Nephron progenitor cell (in vitro differentiated cells): ENCODE data around the gene CNFN.

Experiments used
- DNase-seq: peaks from one replicate; pipeline ENCODE4 v3.0.0; 2021
- H3K27ac Mint-ChIP-seq: 2 replicates; pipeline ENCODE4 v1.8.0; 2021; ENCODE audit warnings: mild to moderate bottlenecking, moderate library complexity, mixed read lengths
- H3K27me3 Mint-ChIP-seq: 2 replicates; pipeline ENCODE4 v1.8.0; 2021; ENCODE audit warnings: mild to moderate bottlenecking, low read depth, mixed read lengths; ENCODE audit not compliant: poor library complexity
- H3K36me3 Mint-ChIP-seq: 2 replicates; pipeline ENCODE4 v1.8.0; 2021; ENCODE audit warnings: low read depth, mixed read lengths
- H3K4me1 Mint-ChIP-seq: 2 replicates; pipeline ENCODE4 v1.8.0; 2021; ENCODE audit warnings: mixed read lengths
- H3K4me3 Mint-ChIP-seq: 2 replicates; pipeline ENCODE4 v1.8.0; 2021; ENCODE audit warnings: mild to moderate bottlenecking, moderate library complexity, mixed read lengths
- H3K9me3 Mint-ChIP-seq: 2 replicates; pipeline ENCODE4 v1.8.0; 2021; ENCODE audit warnings: mild to moderate bottlenecking, moderate library complexity, mixed read lengths
- TF ChIP-seq, protein P1 (sequence below): fragments of 200-600 bp; sonication (generic); IDR thresholded peaks from 2 replicates; pipeline ENCODE4 v1.5.0; 2021; ENCODE audit warnings: antibody characterized with exemption

CNFN gene, protein sequence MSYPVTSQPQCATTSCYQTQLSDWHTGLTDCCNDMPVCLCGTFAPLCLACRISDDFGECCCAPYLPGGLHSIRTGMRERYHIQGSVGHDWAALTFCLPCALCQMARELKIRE

DNA sequence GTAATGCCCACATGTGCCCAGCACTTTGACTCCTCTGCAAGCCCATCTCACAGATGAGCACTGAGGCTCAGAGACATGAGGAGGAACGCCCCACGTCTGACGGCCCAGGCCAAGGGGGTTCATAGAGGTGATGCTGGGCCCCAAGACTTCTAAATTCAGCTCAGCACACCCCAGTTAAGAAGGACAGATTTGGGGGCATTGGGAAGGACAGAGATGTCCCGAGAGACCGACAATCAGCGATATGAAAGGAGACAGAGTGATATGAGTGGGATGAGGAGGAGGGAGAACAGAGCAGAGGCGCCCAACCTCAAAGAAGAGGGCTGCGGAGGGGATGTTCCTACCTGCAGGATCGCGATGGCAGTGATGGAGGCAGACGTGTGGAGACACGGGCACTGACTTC lies at the start of gene CNFN:
CNFN (minus strand) TSS at position 399 of the 400 bp plus-strand sequence. CDS start 1,260 bp downstream, outside the sequence.
- H3K27me3 Mint-ChIP-seq = peaks cover 45% of the 10 kb centered on the region
- DNase-seq = no peak
- H3K36me3 Mint-ChIP-seq = no peaks in the 10 kb centered on the region
- H3K27ac Mint-ChIP-seq = no peak within 1 kb of the TSS
- no peaks in the 10 kb centered on the region for H3K9me3 Mint-ChIP-seq
- TF ChIP-seq, protein P1, sequence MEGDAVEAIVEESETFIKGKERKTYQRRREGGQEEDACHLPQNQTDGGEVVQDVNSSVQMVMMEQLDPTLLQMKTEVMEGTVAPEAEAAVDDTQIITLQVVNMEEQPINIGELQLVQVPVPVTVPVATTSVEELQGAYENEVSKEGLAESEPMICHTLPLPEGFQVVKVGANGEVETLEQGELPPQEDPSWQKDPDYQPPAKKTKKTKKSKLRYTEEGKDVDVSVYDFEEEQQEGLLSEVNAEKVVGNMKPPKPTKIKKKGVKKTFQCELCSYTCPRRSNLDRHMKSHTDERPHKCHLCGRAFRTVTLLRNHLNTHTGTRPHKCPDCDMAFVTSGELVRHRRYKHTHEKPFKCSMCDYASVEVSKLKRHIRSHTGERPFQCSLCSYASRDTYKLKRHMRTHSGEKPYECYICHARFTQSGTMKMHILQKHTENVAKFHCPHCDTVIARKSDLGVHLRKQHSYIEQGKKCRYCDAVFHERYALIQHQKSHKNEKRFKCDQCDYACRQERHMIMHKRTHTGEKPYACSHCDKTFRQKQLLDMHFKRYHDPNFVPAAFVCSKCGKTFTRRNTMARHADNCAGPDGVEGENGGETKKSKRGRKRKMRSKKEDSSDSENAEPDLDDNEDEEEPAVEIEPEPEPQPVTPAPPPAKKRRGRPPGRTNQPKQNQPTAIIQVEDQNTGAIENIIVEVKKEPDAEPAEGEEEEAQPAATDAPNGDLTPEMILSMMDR = no peak
- peak within 1 kb of the TSS; percentile 46 for H3K4me3 Mint-ChIP-seq
- peaks cover 28% of the 10 kb centered on the region for H3K4me1 Mint-ChIP-seq

DNA sequence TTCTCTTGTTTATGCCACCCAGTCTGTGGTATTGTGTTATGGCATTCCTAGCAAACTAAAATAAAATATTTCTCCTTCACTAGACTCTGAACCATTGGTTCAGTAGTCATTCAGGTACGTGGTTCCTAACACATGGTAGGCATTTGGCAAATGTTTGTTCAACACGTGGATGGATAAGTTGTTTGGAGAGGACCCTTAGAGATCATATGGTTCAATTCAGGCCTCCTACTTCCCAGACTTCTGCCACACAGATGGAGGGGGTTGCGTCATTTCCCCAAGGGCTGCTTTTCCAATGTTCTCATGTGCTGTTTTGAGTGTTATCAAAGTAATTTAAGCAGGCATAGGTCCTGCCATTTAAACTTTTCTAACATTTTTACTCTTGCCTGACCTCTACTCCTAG lies 45.9 kb upstream of the CNFN start:
- peaks cover 12% of the 10 kb centered on the region for H3K27me3 Mint-ChIP-seq
- H3K9me3 Mint-ChIP-seq = no peaks in the 10 kb centered on the region
- no peak for DNase-seq
- H3K4me1 Mint-ChIP-seq = peaks cover 22% of the 10 kb centered on the region
- H3K27ac Mint-ChIP-seq = peak overlapping the region; percentile 74
- TF ChIP-seq, protein P1 = no peak
- no peaks in the 10 kb centered on the region for H3K36me3 Mint-ChIP-seq
- H3K4me3 Mint-ChIP-seq = no peak overlapping the region

DNA sequence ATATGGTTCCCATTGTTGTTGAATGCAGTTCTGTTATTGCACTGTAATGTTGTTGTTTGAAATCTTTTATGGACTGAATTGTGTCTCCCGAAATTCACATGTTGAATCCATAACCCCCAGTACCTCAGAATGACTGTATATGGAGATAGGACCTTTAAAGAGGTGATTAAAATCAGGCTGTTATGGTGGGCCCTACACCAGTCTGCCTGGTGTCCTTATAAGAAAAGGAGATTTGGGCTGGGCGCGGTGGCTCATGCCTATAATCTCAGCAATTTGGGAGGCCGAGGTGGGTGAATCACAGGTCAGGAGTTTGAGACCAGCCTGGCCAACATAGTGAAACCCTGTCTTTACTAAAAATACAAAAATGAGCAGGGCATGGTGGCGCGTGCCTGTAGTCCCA lies 45.2 kb upstream of the CNFN start:
- Mint-ChIP-seq H3K9me3 (no peaks in the 10 kb centered on the region), H3K36me3 (no peaks in the 10 kb centered on the region), H3K4me3 (no peak overlapping the region), H3K27ac (no peak overlapping the region), H3K4me1 (peaks cover 22% of the 10 kb centered on the region), H3K27me3 (peaks cover 12% of the 10 kb centered on the region)
- TF ChIP-seq, protein P1 = no peak
- DNase-seq = no peak

DNA sequence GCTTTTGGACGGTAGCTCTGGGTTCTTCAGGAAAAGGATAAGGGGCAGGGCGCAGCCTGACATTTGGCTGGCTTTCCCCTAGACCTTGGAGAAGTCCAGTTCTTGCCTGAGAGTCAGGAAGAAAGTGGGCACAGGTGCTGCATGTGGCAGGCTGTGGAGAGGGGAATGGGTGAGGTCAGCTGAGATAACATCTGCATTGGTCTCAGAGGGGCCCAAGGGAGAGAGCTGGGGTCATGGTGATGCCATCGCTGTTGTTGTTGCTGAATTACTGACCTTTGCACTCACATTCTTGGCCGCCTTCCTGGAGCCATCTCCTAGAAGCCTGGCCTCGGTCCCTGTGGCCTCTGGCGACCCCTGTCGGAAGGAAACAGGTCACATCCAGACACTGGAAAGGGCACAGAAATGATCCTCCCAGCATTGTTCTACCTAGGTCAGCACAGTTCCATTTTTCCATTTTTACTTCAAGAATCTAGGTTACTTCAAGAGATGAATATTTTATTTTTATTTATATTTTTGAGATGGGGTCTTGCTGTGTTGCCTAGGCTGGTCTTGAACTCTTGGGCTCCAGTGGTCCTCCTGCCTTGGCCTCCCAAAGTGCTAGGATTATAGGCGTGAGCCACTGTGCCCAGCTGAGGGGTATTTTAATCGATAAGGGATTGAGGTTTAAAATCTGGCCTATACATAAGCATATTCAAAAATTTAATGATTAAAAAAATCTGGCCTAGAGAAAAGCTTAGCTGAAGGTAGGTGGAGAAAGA lies 43.6 kb upstream of the CNFN start:
- H3K4me1 Mint-ChIP-seq = peaks cover 23% of the 10 kb centered on the region
- H3K4me3 Mint-ChIP-seq = no peak overlapping the region
- peak overlapping the region; percentile 72 for H3K27ac Mint-ChIP-seq
- no peaks in the 10 kb centered on the region for H3K9me3 Mint-ChIP-seq
- H3K27me3 Mint-ChIP-seq = peaks cover 7% of the 10 kb centered on the region
- DNase-seq = peak; percentile 86
- H3K36me3 Mint-ChIP-seq = no peaks in the 10 kb centered on the region
- TF ChIP-seq, protein P1 = peak; percentile 89

DNA sequence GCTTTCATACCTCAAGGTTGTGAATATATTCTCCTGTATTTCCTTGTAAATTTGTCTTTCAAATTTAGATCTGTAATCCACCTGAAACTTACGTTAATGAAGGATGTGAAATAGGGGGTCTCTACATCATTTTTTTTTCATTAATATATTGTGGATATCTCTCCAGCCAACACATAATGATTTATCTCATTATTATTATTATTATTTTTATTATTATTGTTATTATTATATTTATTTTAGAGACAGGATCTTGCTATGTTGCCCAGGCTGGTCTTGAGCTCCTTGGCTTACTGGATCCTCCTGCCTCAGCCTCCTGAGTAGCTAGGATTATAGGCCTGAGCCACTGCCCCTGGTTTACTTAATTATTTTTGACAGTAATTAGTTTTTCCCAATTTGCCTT lies 41.4 kb upstream of the CNFN start:
- H3K4me1 Mint-ChIP-seq = peaks cover 41% of the 10 kb centered on the region
- H3K27me3 Mint-ChIP-seq = peaks cover 14% of the 10 kb centered on the region
- no peak overlapping the region for H3K27ac Mint-ChIP-seq
- TF ChIP-seq, protein P1 = no peak
- no peaks in the 10 kb centered on the region for H3K36me3 Mint-ChIP-seq
- H3K9me3 Mint-ChIP-seq = no peaks in the 10 kb centered on the region
- H3K4me3 Mint-ChIP-seq = no peak overlapping the region
- no peak for DNase-seq

DNA sequence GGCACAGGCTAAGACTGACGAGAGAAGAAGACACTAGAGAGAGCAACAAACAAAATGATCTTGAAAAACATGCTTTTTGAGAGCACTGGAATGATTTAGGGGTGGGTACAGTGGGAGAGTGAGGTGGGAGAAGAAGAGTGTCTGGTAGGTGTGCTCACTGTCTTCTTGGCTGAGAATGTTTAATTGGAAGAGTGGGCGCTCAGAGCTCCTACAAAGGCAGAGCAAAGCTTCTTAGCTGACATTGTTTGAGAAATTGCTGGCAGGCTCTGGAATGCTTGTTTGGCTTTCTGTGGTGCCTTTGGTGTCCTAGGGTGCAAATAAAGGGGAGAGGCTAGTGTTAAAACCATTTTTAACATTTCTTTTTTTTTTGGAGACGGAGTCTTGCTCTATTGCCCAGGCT lies 38.6 kb upstream of the CNFN start:
- Mint-ChIP-seq H3K27ac (no peak overlapping the region), H3K27me3 (peaks cover 32% of the 10 kb centered on the region), H3K4me3 (no peak overlapping the region), H3K36me3 (no peaks in the 10 kb centered on the region), H3K9me3 (peaks cover 4% of the 10 kb centered on the region), H3K4me1 (peaks cover 35% of the 10 kb centered on the region)
- TF ChIP-seq, protein P1 = no peak
- no peak for DNase-seq
